B cell (primary cell): ENCODE measurements around the gene MT1B. TPM values are rescaled to one million over a fixed set of nuclear protein-coding genes. Genes with fewer than 3 reads are reported as not detected.

Experiments
- ATAC-seq: fragments of 200-7000 bp; cut with Tn5 transposase; one replicate; pipeline ENCODE4 v1.10.0; 2021; ENCODE audit warnings: low read depth, mild to moderate bottlenecking, moderate number of reproducible peaks, moderate library complexity
- CTCF ChIA-PET: fragments of 350-600 bp; sonication (Branson Sonifier 250); formaldehyde crosslinking; loops from one replicate; lab custom pipeline; 2021; ENCODE audit warnings: antibody characterized with exemption, inconsistent platforms; lab: Charles Lee
- POLR2A ChIA-PET: fragments of 350-600 bp; sonication (Branson Sonifier 250); formaldehyde crosslinking; loops from one replicate; lab custom pipeline; 2021; ENCODE audit warnings: antibody characterized with exemption; lab: Charles Lee
- DNase-seq: peaks from one replicate; pipeline ENCODE4 v3.0.0; 2013
- H2AFZ ChIP-seq: 2 replicates; pipeline ENCODE4 v1.6.1; 2012; ENCODE audit warnings: mild to moderate bottlenecking, low read depth, low read length; ENCODE audit not compliant: insufficient read depth, poor library complexity, severe bottlenecking
- H3K27ac ChIP-seq, 2 donors: 1 replicate in 1 of 2; 2 replicates in 1 of 2; pipeline ENCODE4 v1.5.1; 2012 to 2013; ENCODE audit warnings: low read length in 2 of 2, mild to moderate bottlenecking in 2 of 2, moderate library complexity in 1 of 2
- H3K27me3 ChIP-seq, 4 experiments: fragments of 200-600 bp in 1 of 4; sonication (generic) in 1 of 4; replicated peaks in 1 of 4; 1 replicate in 2 of 4; 2 replicates in 2 of 4; pipeline versions ENCODE4 v1.6.1 to v1.7.0; 2013 to 2016; ENCODE audit warnings: low read length in 3 of 4, mild to moderate bottlenecking in 2 of 4, mixed read lengths in 1 of 4, moderate library complexity in 1 of 4; ENCODE audit not compliant: insufficient read depth in 4 of 4, control insufficient read depth in 3 of 4; ENCODE audit errors: control extremely low read depth in 1 of 4
- H3K36me3 ChIP-seq, 2 experiments: replicated peaks in 1 of 2; 1 replicate in 1 of 2; 2 replicates in 1 of 2; pipeline versions ENCODE4 v1.6.1 to v1.7.1; 2013; ENCODE audit warnings: low read length in 1 of 2; ENCODE audit not compliant: insufficient read depth in 2 of 2, control insufficient read depth in 1 of 2; ENCODE audit errors: control extremely low read depth in 1 of 2, extremely low read depth in 1 of 2
- H3K4me1 ChIP-seq, 2 donors: fragments of 200-600 bp in 1 of 2; sonication (generic) in 1 of 2; 1 replicate in 1 of 2; 2 replicates in 1 of 2; pipeline versions ENCODE4 v1.5.1 to v1.6.1; 2013 to 2017; ENCODE audit warnings: low read length in 2 of 2; ENCODE audit not compliant: control insufficient read depth in 2 of 2, insufficient read depth in 2 of 2
- H3K4me2 ChIP-seq: replicated peaks from 2 replicates; pipeline ENCODE3; 2012; ENCODE audit warnings: mild to moderate bottlenecking, low read depth, low read length; ENCODE audit not compliant: poor library complexity, severe bottlenecking
- H3K4me3 ChIP-seq, 5 experiments: fragments of 200-600 bp in 1 of 5; sonication (generic) in 1 of 5; 1 replicate in 3 of 5; 2 replicates in 2 of 5; pipeline versions ENCODE4 v1.5.1 to v1.7.0; 2011 to 2016; ENCODE audit warnings: low read length in 4 of 5, mild to moderate bottlenecking in 4 of 5, low read depth in 2 of 5, control low read depth in 1 of 5, moderate library complexity in 1 of 5; ENCODE audit not compliant: insufficient read depth in 1 of 5; ENCODE audit errors: control extremely low read depth in 1 of 5, extremely low read depth in 1 of 5
- H3K79me2 ChIP-seq: fragments of 200-600 bp; sonication (generic); one replicate; pipeline ENCODE4 v1.6.0; 2016; ENCODE audit warnings: low read length; ENCODE audit not compliant: control insufficient read depth, insufficient read depth
- H3K9ac ChIP-seq: fragments of 200-600 bp; sonication (generic); 2 replicates; pipeline ENCODE4 v1.6.1; 2017; ENCODE audit warnings: mild to moderate bottlenecking, low read length, moderate library complexity
- H3K9me3 ChIP-seq, 3 donors: one replicate each; pipeline versions ENCODE4 v1.6.1 to v1.7.1; 2013; ENCODE audit warnings: low read length in 2 of 3; ENCODE audit not compliant: control insufficient read depth in 2 of 3, insufficient read depth in 1 of 3; ENCODE audit errors: control extremely low read depth in 1 of 3
- H4K20me1 ChIP-seq: 2 replicates; pipeline ENCODE4 v1.6.0; 2012; ENCODE audit warnings: mild to moderate bottlenecking, low read length; ENCODE audit not compliant: insufficient read depth, control insufficient read depth, poor library complexity, severe bottlenecking
- H3K27ac Mint-ChIP-seq: one replicate; pipeline ENCODE4 v1.8.0; 2021; ENCODE audit warnings: mixed read lengths
- H3K27me3 Mint-ChIP-seq: one replicate; pipeline ENCODE4 v1.8.0; 2021; ENCODE audit warnings: mixed read lengths
- H3K4me1 Mint-ChIP-seq: one replicate; pipeline ENCODE4 v1.8.0; 2021; ENCODE audit warnings: mixed read lengths
- H3K4me3 Mint-ChIP-seq: one replicate; pipeline ENCODE4 v1.8.0; 2021; ENCODE audit warnings: mixed read lengths
- H3K9me3 Mint-ChIP-seq: one replicate; pipeline ENCODE4 v1.8.0; 2022; ENCODE audit warnings: mixed read lengths; ENCODE audit not compliant: insufficient read depth
- CTCF ChIP-seq: fragments of 200-600 bp; IDR thresholded peaks from one replicate; pipeline ENCODE4 v1.8.0; 2022; ENCODE audit warnings: antibody characterized with exemption, mild to moderate bottlenecking
- EZH2 ChIP-seq: IDR thresholded peaks from 2 replicates; pipeline ENCODE4 v1.6.1; 2012; ENCODE audit warnings: borderline replicate concordance, low read depth, mild to moderate bottlenecking, moderate library complexity, low read length; ENCODE audit not compliant: insufficient read depth, poor library complexity, severe bottlenecking
- WGBS: methylation state at CpG from one replicate; pipeline ENCODE4 v1.1.5; 2013; ENCODE audit warnings: missing lambda C conversion rate; ENCODE audit not compliant: insufficient coverage; 5-methylcytosine and 5-hydroxymethylcytosine counted together
- intact Hi-C: fragments of 100-400 bp; cut with micrococcal nuclease; formaldehyde crosslinking; loops from one replicate; pipeline ENCODE4 v1.10.0; 2022
- polyA plus RNA-seq: library from polyadenylated mRNA; depleted of rRNA; stranded (reverse); fragments of >200 nt; gene quantifications from 2 replicates; pipeline ENCODE4 v1.2.3, GENCODE V29; 2012
- total RNA-seq, 2 donors: library from RNA; stranded (reverse); fragments of 120-200 nt in 1 of 2; gene quantifications; 1 replicate in 1 of 2; 2 replicates in 1 of 2; pipeline versions ENCODE4 v1.2.3 to v1.2.4, GENCODE V29; 2013 to 2022

The MT1B gene
- total and polyA plus RNA-seq, 2 donors (not counting 1 experiment from before 2014, with no cell fraction given) = not detected

GRCh38 chr16:56701534-56701933, 49.8 kb downstream of the MT1B start:
- no peaks in the 10 kb centered on the region for H3K79me2 ChIP-seq
- peaks cover 0 to 4% of the 10 kb centered on the region in 2 donors for H3K4me1 ChIP-seq
- Mint-ChIP-seq H3K4me3 (no peak overlapping the region), H3K4me1 (peaks cover 5% of the 10 kb centered on the region), H3K27ac (peak overlapping the region; percentile 43), H3K9me3 (peaks cover 7% of the 10 kb centered on the region), H3K27me3 (peaks cover 3% of the 10 kb centered on the region)
- no peak overlapping the region for H3K27ac ChIP-seq
- H3K27me3 ChIP-seq = no peaks in the 10 kb centered on the region
- peak overlapping the region; percentile 41 for H2AFZ ChIP-seq
- ChIA-PET CTCF (interaction anchor here (0.8 to 3.6 kb wide), 44 partner anchors 11 to 1237 kb away, joined by 3 to 53 read pairs (median 6); partner anchors contain the start of genes BBS2, MT1X, MT2A and NUDT21), POLR2A (interaction anchor here (0.7 to 1.1 kb wide), 6 partner anchors 28 to 250 kb away, joined by 3 to 5 read pairs (median 3); partner anchors contain the start of genes BBS2, NUDT21 and OGFOD1)
- no peak for TF ChIP-seq EZH2
- TF ChIP-seq CTCF = no peak
- DNase-seq (no peak), ATAC-seq (no peak)
- intact Hi-C loops = loop anchor here (5.0 to 10.0 kb wide), 4 partner anchors 277 to 757 kb away; partner anchors contain the start of gene AMFR
- H4K20me1 ChIP-seq = no peaks in the 10 kb centered on the region
- H3K36me3 ChIP-seq = no peaks in the 10 kb centered on the region
- peaks cover 0 to 11% (median 3%) of the 10 kb centered on the region in 3 donors for H3K9me3 ChIP-seq
- no peak overlapping the region for H3K4me2 ChIP-seq
- H3K9ac ChIP-seq = no peak overlapping the region
- WGBS = 100% methylated on average over 3 of the region's 7 CpGs
- H3K4me3 ChIP-seq = no peak overlapping the region

Other genes with a start within 250 kb of the MT1B start
- gene AMFR, start 226.3 kb upstream of the MT1B start, total RNA-seq = 225 and 234 TPM in 2 replicates
- 118 and 165 TPM in 2 replicates for gene AMFR, start 226.3 kb upstream of the MT1B start, polyA plus RNA-seq
- gene NUDT21, start 200.6 kb upstream of the MT1B start, total RNA-seq = 85.5 and 89.4 TPM in 2 replicates
- 25.0 and 27.3 TPM in 2 replicates for gene NUDT21, start 200.6 kb upstream of the MT1B start, polyA plus RNA-seq
- 28.7 and 30.9 TPM in 2 replicates for gene OGFOD1, start 200.3 kb upstream of the MT1B start, total RNA-seq
- 6.0 and 8.4 TPM in 2 replicates for gene OGFOD1, start 200.3 kb upstream of the MT1B start, polyA plus RNA-seq
- gene BBS2, start 131.9 kb upstream of the MT1B start, total RNA-seq = 63.4 and 69.6 TPM in 2 replicates
- gene BBS2, start 131.9 kb upstream of the MT1B start, polyA plus RNA-seq = 49.4 and 70.8 TPM in 2 replicates
- not detected in 2 replicates for gene MT4, start 86.8 kb upstream of the MT1B start, total RNA-seq
- gene MT4, start 86.8 kb upstream of the MT1B start, polyA plus RNA-seq = not detected in 2 replicates
- gene MT3, start 62.4 kb upstream of the MT1B start, total RNA-seq = not detected in 2 replicates
- gene MT3, start 62.4 kb upstream of the MT1B start, polyA plus RNA-seq = not detected in 2 replicates
- gene MT2A, start 43.3 kb upstream of the MT1B start, total RNA-seq = 6.7 and 14.4 TPM in 2 replicates
- 1.1 and 3.1 TPM in 2 replicates for gene MT2A, start 43.3 kb upstream of the MT1B start, polyA plus RNA-seq
- not detected in 2 replicates for gene MT1E, start 26.1 kb upstream of the MT1B start, total RNA-seq
- 0.32 and 3.1 TPM in 2 replicates for gene MT1E, start 26.1 kb upstream of the MT1B start, polyA plus RNA-seq
- not detected in 2 replicates for gene MT1M, start 19.2 kb upstream of the MT1B start, total RNA-seq
- not detected in 2 replicates for gene MT1M, start 19.2 kb upstream of the MT1B start, polyA plus RNA-seq
- gene MT1A, start 13.2 kb upstream of the MT1B start, total RNA-seq = not detected in 2 replicates
- gene MT1A, start 13.2 kb upstream of the MT1B start, polyA plus RNA-seq = not detected in 2 replicates
- 4.3 and 7.6 TPM in 2 replicates for gene MT1F, start 6.1 kb downstream of the MT1B start, total RNA-seq
- gene MT1F, start 6.1 kb downstream of the MT1B start, polyA plus RNA-seq = 2.2 and 5.3 TPM in 2 replicates
- not detected in 2 replicates for gene MT1G, start 16.2 kb downstream of the MT1B start, total RNA-seq
- gene MT1G, start 16.2 kb downstream of the MT1B start, polyA plus RNA-seq = not detected in 2 replicates
- gene MT1H, start 17.9 kb downstream of the MT1B start, total RNA-seq = not detected in 2 replicates
- gene MT1H, start 17.9 kb downstream of the MT1B start, polyA plus RNA-seq = not detected in 2 replicates
- gene MT1X, start 30.6 kb downstream of the MT1B start, total RNA-seq = 13.0 and 17.2 TPM in 2 replicates
- 8.0 and 9.1 TPM in 2 replicates for gene MT1X, start 30.6 kb downstream of the MT1B start, polyA plus RNA-seq
- gene NUP93, start 78.2 kb downstream of the MT1B start, total RNA-seq = 64.6 and 67.1 TPM in 2 replicates
- gene NUP93, start 78.2 kb downstream of the MT1B start, polyA plus RNA-seq = 23.6 and 30.4 TPM in 2 replicates
- gene SLC12A3, start 213.3 kb downstream of the MT1B start, total RNA-seq = 4.9 and 5.3 TPM in 2 replicates
- gene SLC12A3, start 213.3 kb downstream of the MT1B start, polyA plus RNA-seq = 0.72 and 1.3 TPM in 2 replicates